GM23338 (cell line): ENCODE results near the gene ZAP70. TPM values are rescaled to one million over a fixed set of nuclear protein-coding genes. Genes with fewer than 3 reads are reported as not detected.

ENCODE experiments used
- ATAC-seq: fragments of 200-7000 bp; cut with Tn5 transposase; 3 replicates; pipeline ENCODE4 v1.9.1; 2020
- DNase-seq: peaks from one replicate; pipeline ENCODE4 v3.0.0-alpha.2; 2015; ENCODE audit warnings: low spot score
- H2AFZ ChIP-seq: fragments of 200-600 bp; sonication (generic); 2 replicates; pipeline ENCODE4 v1.8.0; 2016; ENCODE audit warnings: antibody characterized with exemption, mild to moderate bottlenecking, moderate library complexity
- H3F3A ChIP-seq: fragments of 200-600 bp; sonication (generic); replicated peaks from 2 replicates; pipeline ENCODE4 v1.8.0; 2017; ENCODE audit warnings: antibody characterized with exemption, mixed run types, low read depth
- H3K27ac ChIP-seq: fragments of 200-600 bp; sonication (generic); 2 replicates; pipeline ENCODE4 v1.6.1; 2016; ENCODE audit warnings: low read depth
- H3K27me3 ChIP-seq: fragments of 200-600 bp; sonication (generic); 2 replicates; pipeline ENCODE4 v1.8.0; 2016; ENCODE audit warnings: mild to moderate bottlenecking, mixed run types, moderate library complexity; ENCODE audit not compliant: insufficient read depth
- H3K36me3 ChIP-seq: fragments of 200-600 bp; sonication (generic); 2 replicates; pipeline ENCODE4 v1.8.0; 2016; ENCODE audit warnings: mild to moderate bottlenecking; ENCODE audit not compliant: insufficient read depth
- H3K4me1 ChIP-seq: fragments of 200-600 bp; sonication (generic); 2 replicates; pipeline ENCODE4 v1.8.0; 2016; ENCODE audit warnings: mild to moderate bottlenecking, moderate library complexity; ENCODE audit not compliant: insufficient read depth
- H3K4me2 ChIP-seq: fragments of 200-600 bp; sonication (generic); 2 replicates; pipeline ENCODE4 v1.7.1; 2017; ENCODE audit warnings: mixed run types
- H3K4me3 ChIP-seq: fragments of 200-600 bp; sonication (generic); 2 replicates; pipeline ENCODE4 v1.6.1; 2016; ENCODE audit warnings: mixed run types
- H3K79me2 ChIP-seq: fragments of 200-600 bp; sonication (generic); replicated peaks from 2 replicates; pipeline ENCODE4 v1.8.0; 2017; ENCODE audit warnings: mild to moderate bottlenecking; ENCODE audit not compliant: insufficient read depth
- H3K9me2 ChIP-seq: fragments of 200-600 bp; sonication (generic); 2 replicates; pipeline ENCODE4 v1.8.0; 2017; ENCODE audit not compliant: insufficient read depth
- H4K20me1 ChIP-seq: fragments of 200-600 bp; sonication (generic); replicated peaks from 2 replicates; pipeline ENCODE4 v1.8.0; 2017; ENCODE audit warnings: mild to moderate bottlenecking; ENCODE audit not compliant: insufficient read depth
- H3K27ac Mint-ChIP-seq: 2 replicates; pipeline ENCODE4 v1.8.0; 2020; ENCODE audit warnings: inconsistent platforms, mild to moderate bottlenecking, moderate library complexity, mixed read lengths
- H3K27me3 Mint-ChIP-seq: 3 replicates; pipeline ENCODE4 v1.8.0; 2022; ENCODE audit warnings: low read depth, mild to moderate bottlenecking, moderate library complexity, mixed read lengths, inconsistent platforms; ENCODE audit not compliant: insufficient read depth, poor library complexity
- H3K36me3 Mint-ChIP-seq: 3 replicates; pipeline ENCODE4 v1.8.0; 2021; ENCODE audit warnings: low read depth, mild to moderate bottlenecking, inconsistent platforms, moderate library complexity, mixed read lengths
- H3K4me1 Mint-ChIP-seq: 3 replicates; pipeline ENCODE4 v1.8.0; 2020; ENCODE audit warnings: mild to moderate bottlenecking, inconsistent platforms, mixed read lengths
- H3K4me3 Mint-ChIP-seq: 3 replicates; pipeline ENCODE4 v1.8.0; 2021; ENCODE audit warnings: moderate library complexity, mild to moderate bottlenecking, inconsistent platforms, mixed read lengths
- H3K9me3 Mint-ChIP-seq: 3 replicates; pipeline ENCODE4 v1.8.0; 2020; ENCODE audit warnings: moderate library complexity, mild to moderate bottlenecking, inconsistent platforms, mixed read lengths
- CREB1 ChIP-seq: fragments of 250-450 bp; sonication (Bioruptor Pico); IDR thresholded peaks from 2 replicates; pipeline ENCODE4 v1.5.0; 2020; ENCODE audit warnings: low read depth, mild to moderate bottlenecking, moderate library complexity
- POLR2AphosphoS5 ChIP-seq: IDR thresholded peaks from 2 replicates; pipeline ENCODE4 v1.6.1; 2016; ENCODE audit warnings: antibody characterized with exemption, low read depth
- STAT1 ChIP-seq: IDR thresholded peaks from one replicate; pipeline ENCODE4 v1.6.1; 2016; ENCODE audit warnings: antibody characterized with exemption; ENCODE audit not compliant: unreplicated experiment
- ZNF114 ChIP-seq: fragments of 250-450 bp; sonication (Bioruptor Pico); IDR thresholded peaks from 2 replicates; pipeline ENCODE4 v1.5.0; 2020; ENCODE audit warnings: mild to moderate bottlenecking, moderate library complexity
- ZNF331 ChIP-seq: fragments of 250-450 bp; sonication (Bioruptor Pico); IDR thresholded peaks from 2 replicates; pipeline ENCODE4 v1.5.0; 2020; ENCODE audit warnings: low read depth, mild to moderate bottlenecking, moderate library complexity
- polyA plus RNA-seq: library from polyadenylated mRNA; unstranded; fragments of >200 nt; fragmentation: Nextera tagmentation; extraction: Ambion mirVana; gene quantifications from 2 replicates; pipeline ENCODE4 v1.2.1, GENCODE V29; 2016
- total RNA-seq: library from RNA; depleted of rRNA; stranded (reverse); fragments of >200 nt; shearing (Covaris generic); gene quantifications from 2 replicates; pipeline ENCODE4 v1.2.3, GENCODE V29; 2014
- TF ChIP-seq, protein P1 (sequence below), 2 experiments: fragments of 200-600 bp in 1 of 2; sonication (generic) in 1 of 2; conservative IDR thresholded peaks; 2 replicates each; pipeline versions ENCODE4 v1.5.1 to v1.6.1; 2016 to 2017; ENCODE audit warnings: antibody characterized with exemption in 2 of 2, low read depth in 2 of 2, mild to moderate bottlenecking in 2 of 2, moderate library complexity in 1 of 2
- TF ChIP-seq, protein P2 (sequence below): IDR thresholded peaks from one replicate; pipeline ENCODE4 v1.6.1; 2018; ENCODE audit warnings: antibody characterized with exemption; ENCODE audit not compliant: unreplicated experiment

ZAP70 gene
- total and polyA plus RNA-seq, 2 experiments from 2014 or later, result 0.42 TPM; not detected in 1

DNA sequence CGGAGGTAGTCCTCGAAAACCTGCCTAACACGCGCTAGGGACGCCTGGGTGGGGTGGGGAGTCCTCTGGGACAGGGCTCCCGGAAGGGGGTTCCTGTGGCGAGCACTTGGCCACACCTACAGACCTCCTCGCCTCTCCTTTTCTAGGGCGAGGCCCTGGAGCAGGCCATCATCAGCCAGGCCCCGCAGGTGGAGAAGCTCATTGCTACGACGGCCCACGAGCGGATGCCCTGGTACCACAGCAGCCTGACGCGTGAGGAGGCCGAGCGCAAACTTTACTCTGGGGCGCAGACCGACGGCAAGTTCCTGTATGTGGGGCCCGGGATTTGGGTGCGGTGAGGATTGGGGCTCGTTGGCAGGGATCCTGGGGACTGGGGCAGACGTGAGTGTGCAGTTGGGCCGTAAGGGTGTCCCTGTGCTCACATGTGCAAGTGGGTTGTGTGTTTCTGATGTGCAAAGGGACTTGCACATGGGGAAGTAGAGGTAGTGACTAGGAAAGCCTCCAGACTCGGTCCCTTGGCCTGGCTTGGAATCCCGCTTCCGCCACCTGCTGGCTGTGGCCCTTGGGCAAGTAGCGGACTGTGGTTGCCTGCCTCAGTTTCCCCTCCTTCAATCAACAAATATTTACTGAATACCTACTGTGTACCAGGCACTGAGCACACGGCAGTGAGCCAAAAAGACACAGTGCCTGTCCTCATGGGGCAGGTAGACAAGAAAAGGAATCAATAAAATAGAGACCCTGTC, 11.7 kb downstream of the ZAP70 start:
- Histone ChIP-seq H3F3A (no peaks in the 10 kb centered on the region), H3K27me3 (no peaks in the 10 kb centered on the region), H2AFZ (peak overlapping the region; percentile 38; the same call in 1 of the 2 replicates), H3K4me3 (no peak overlapping the region), H3K27ac (no peak overlapping the region), H4K20me1 (no peaks in the 10 kb centered on the region), H3K4me2 (no peak overlapping the region), H3K36me3 (no peaks in the 10 kb centered on the region), H3K79me2 (no peaks in the 10 kb centered on the region), H3K9me2 (no peaks in the 10 kb centered on the region), H3K4me1 (peaks cover 12% of the 10 kb centered on the region)
- TF ChIP-seq POLR2AphosphoS5, result no peak
- TF ChIP-seq, protein P1, sequence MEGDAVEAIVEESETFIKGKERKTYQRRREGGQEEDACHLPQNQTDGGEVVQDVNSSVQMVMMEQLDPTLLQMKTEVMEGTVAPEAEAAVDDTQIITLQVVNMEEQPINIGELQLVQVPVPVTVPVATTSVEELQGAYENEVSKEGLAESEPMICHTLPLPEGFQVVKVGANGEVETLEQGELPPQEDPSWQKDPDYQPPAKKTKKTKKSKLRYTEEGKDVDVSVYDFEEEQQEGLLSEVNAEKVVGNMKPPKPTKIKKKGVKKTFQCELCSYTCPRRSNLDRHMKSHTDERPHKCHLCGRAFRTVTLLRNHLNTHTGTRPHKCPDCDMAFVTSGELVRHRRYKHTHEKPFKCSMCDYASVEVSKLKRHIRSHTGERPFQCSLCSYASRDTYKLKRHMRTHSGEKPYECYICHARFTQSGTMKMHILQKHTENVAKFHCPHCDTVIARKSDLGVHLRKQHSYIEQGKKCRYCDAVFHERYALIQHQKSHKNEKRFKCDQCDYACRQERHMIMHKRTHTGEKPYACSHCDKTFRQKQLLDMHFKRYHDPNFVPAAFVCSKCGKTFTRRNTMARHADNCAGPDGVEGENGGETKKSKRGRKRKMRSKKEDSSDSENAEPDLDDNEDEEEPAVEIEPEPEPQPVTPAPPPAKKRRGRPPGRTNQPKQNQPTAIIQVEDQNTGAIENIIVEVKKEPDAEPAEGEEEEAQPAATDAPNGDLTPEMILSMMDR (conservative IDR thresholded peaks at IDR 0.05; ENCODE audit: low read depth in 2 of 2), result peak in 1 of 2 experiments; percentile 56; a peak in 3 of 4 replicates
- TF ChIP-seq CREB1, result no peak
- TF ChIP-seq, protein P2, sequence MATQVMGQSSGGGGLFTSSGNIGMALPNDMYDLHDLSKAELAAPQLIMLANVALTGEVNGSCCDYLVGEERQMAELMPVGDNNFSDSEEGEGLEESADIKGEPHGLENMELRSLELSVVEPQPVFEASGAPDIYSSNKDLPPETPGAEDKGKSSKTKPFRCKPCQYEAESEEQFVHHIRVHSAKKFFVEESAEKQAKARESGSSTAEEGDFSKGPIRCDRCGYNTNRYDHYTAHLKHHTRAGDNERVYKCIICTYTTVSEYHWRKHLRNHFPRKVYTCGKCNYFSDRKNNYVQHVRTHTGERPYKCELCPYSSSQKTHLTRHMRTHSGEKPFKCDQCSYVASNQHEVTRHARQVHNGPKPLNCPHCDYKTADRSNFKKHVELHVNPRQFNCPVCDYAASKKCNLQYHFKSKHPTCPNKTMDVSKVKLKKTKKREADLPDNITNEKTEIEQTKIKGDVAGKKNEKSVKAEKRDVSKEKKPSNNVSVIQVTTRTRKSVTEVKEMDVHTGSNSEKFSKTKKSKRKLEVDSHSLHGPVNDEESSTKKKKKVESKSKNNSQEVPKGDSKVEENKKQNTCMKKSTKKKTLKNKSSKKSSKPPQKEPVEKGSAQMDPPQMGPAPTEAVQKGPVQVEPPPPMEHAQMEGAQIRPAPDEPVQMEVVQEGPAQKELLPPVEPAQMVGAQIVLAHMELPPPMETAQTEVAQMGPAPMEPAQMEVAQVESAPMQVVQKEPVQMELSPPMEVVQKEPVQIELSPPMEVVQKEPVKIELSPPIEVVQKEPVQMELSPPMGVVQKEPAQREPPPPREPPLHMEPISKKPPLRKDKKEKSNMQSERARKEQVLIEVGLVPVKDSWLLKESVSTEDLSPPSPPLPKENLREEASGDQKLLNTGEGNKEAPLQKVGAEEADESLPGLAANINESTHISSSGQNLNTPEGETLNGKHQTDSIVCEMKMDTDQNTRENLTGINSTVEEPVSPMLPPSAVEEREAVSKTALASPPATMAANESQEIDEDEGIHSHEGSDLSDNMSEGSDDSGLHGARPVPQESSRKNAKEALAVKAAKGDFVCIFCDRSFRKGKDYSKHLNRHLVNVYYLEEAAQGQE, result no peak
- ATAC-seq (peak; percentile 25; the same call in 1 of the 3 replicates), DNase-seq (no peak)
- Mint-ChIP-seq H3K4me1 (peaks cover 9% of the 10 kb centered on the region), H3K27ac (no peak overlapping the region; the same call in 1 of the 2 replicates), H3K4me3 (no peak overlapping the region; the same call in 2 of the 3 replicates), H3K9me3 (no peaks in the 10 kb centered on the region), H3K27me3 (peaks cover 4% of the 10 kb centered on the region), H3K36me3 (no peaks in the 10 kb centered on the region; the same call in 2 of the 3 replicates)

DNA sequence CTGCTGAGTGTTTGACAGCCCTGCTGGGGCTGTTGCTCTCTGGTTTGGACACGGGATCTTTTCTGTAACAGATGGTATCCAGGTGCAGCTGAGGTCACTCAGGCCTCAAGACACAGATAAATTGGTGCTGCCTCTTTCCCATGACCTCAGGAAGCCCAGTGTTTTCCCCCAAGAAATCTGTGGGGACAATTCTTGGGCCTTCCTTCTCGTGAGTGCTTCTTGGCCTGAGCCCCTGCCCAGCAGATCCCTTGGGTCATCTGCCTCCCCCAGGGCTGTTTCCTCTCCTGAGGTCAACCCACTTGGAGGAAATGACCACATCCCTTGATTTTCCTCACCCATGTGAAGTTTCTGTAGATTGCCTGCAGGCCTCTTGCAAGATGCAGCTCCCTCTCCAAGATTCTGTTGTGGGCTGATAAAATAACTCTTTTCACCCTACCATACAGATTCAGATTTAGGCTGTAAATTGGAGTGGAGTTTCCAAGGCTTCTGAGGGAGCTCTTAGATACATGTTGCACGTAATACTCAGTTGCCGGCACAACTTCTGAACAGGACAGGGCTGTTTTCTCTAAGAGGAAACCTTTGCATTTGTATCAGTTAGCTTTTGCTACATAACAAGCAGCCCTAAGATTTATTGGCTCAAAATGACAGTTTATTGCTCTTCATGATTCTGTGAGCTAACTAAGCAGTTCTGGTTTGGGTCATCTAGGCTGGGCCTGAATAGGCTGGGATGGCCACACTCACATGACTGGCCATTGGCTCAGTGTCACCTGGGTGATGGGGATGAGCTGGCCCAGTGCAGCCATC, 13.1 kb downstream of the ZAP70 start:
- Histone ChIP-seq H3K36me3 (no peaks in the 10 kb centered on the region), H3K4me1 (no peaks in the 10 kb centered on the region), H3F3A (no peaks in the 10 kb centered on the region), H3K79me2 (no peaks in the 10 kb centered on the region), H2AFZ (no peak overlapping the region), H4K20me1 (no peaks in the 10 kb centered on the region), H3K27ac (no peak overlapping the region), H3K4me2 (no peak overlapping the region), H3K9me2 (no peaks in the 10 kb centered on the region), H3K4me3 (no peak overlapping the region), H3K27me3 (no peaks in the 10 kb centered on the region)
- no peak overlapping the region for H3K27ac Mint-ChIP-seq
- H3K36me3 Mint-ChIP-seq, result no peaks in the 10 kb centered on the region; the same call in 2 of the 3 replicates
- DNase-seq, result no peak
- H3K4me1 Mint-ChIP-seq, result no peaks in the 10 kb centered on the region; the same call in 2 of the 3 replicates
- peaks cover 5% of the 10 kb centered on the region; the same call in 1 of the 3 replicates for H3K9me3 Mint-ChIP-seq
- H3K4me3 Mint-ChIP-seq, result no peak overlapping the region
- ATAC-seq, result no peak
- peaks cover 6% of the 10 kb centered on the region for H3K27me3 Mint-ChIP-seq
- TF ChIP-seq, protein P2, result no peak
- no peak for TF ChIP-seq POLR2AphosphoS5
- TF ChIP-seq, protein P1 (conservative IDR thresholded peaks at IDR 0.05; ENCODE audit: low read depth in 2 of 2), result no peak
- TF ChIP-seq ZNF114, result no peak
- no peak for TF ChIP-seq STAT1
- TF ChIP-seq ZNF331 (CRISPR knock-in tag), result no peak
